Stomach (tissue), 9 donors: ENCODE results near the gene SBF2. TPM values are rescaled to one million over a fixed set of nuclear protein-coding genes. Genes with fewer than 3 reads are reported as not detected.
"Not testable (repeated sequence)": the region's sequence is repeated elsewhere in the genome, so short reads cannot be mapped to it uniquely, and the experiment has no call there.

Source experiments
- DNase-seq, 2 donors: peaks; one replicate each; pipeline versions ENCODE4 v3.0.0 to v3.0.0-alpha.2; 2013 to 2019
- H3K27ac ChIP-seq, 5 donors: fragments of 200-600 bp in 4 of 5; sonication (generic) in 4 of 5; one replicate each; pipeline ENCODE4 v1.5.1; 2013 to 2019; ENCODE audit warnings: mild to moderate bottlenecking in 1 of 5, moderate library complexity in 1 of 5
- H3K27me3 ChIP-seq, 3 donors: fragments of 200-600 bp; sonication (generic); one replicate each; pipeline ENCODE4 v1.5.1; 2017 to 2019; ENCODE audit warnings: mixed run types in 1 of 3
- H3K36me3 ChIP-seq, 4 donors: fragments of 200-600 bp; sonication (generic); 1 replicate in 3 of 4; 2 replicates in 1 of 4; pipeline ENCODE4 v1.5.1; 2016 to 2019
- H3K4me1 ChIP-seq, 4 donors: fragments of 200-600 bp; sonication (generic); one replicate each; pipeline ENCODE4 v1.5.1; 2016 to 2019
- H3K4me3 ChIP-seq, 4 donors: fragments of 200-600 bp; sonication (generic) in 3 of 4; one replicate each; pipeline ENCODE4 v1.5.1; 2016 to 2019; ENCODE audit warnings: mild to moderate bottlenecking in 1 of 4
- H3K9me3 ChIP-seq, 4 donors: fragments of 200-600 bp; sonication (generic); one replicate each; pipeline ENCODE4 v1.5.1; 2016 to 2019
- CTCF ChIP-seq, 7 experiments: fragments of 450-650 bp in 4 of 7; fragments of 200-600 bp in 3 of 7; sonication (generic) in 3 of 7; IDR thresholded peaks; one replicate each; pipeline ENCODE4 v1.5.1; 2016 to 2019; ENCODE audit warnings: antibody characterized with exemption in 7 of 7, control low read depth in 2 of 7, mild to moderate bottlenecking in 1 of 7
- EP300 ChIP-seq: sonication (generic); formaldehyde crosslinking; IDR thresholded peaks from one replicate; pipeline ENCODE4 v1.6.1; 2017; ENCODE audit warnings: antibody characterized with exemption
- POLR2A ChIP-seq, 4 donors: fragments of 450-650 bp; IDR thresholded peaks; one replicate each; pipeline ENCODE4 v1.6.1; 2016; ENCODE audit warnings: antibody characterized with exemption in 4 of 4, control low read depth in 2 of 4, mild to moderate bottlenecking in 1 of 4, moderate library complexity in 1 of 4
- POLR2AphosphoS5 ChIP-seq, 3 donors: sonication (generic); formaldehyde crosslinking; IDR thresholded peaks; one replicate each; pipeline ENCODE4 v1.6.1; 2016; ENCODE audit warnings: antibody characterized with exemption in 3 of 3
- WGBS, 5 donors: extraction: QIAGEN DNeasy Blood & Tissue Kit in 3 of 5; methylation state at CpG; one replicate each; pipeline versions ENCODE4 v1.1.5 to v1.1.7; 2013 to 2018; 5-methylcytosine and 5-hydroxymethylcytosine counted together
- intact Hi-C: fragments of 100-400 bp; cut with DNase I; formaldehyde crosslinking; loops from one replicate; pipeline ENCODE4 v1.15.1; 2023; ENCODE audit warnings: low total_unique reads
- polyA plus RNA-seq, 3 donors: library from polyadenylated mRNA; stranded (reverse); fragments of 200-250 nt; gene quantifications; one replicate each; pipeline ENCODE4 v1.2.3, GENCODE V29; 2013
- total RNA-seq, 5 donors: library from RNA; depleted of rRNA; stranded (reverse); fragments of >200 nt; gene quantifications; one replicate each; pipeline versions ENCODE4 v1.1.0 to v1.2.3, GENCODE V29; 2014 to 2016
- donor health status: healthy with polysubstance abuse.
- donor health status: Bipolar disorder and iron deficiency.
- donor health status: healthy.

Gene SBF2
- total and polyA plus RNA-seq, 8 donors: 8.6 to 260 (median 37.2) TPM

GRCh38 chr11:10273738-10274137 is 20.3 kb downstream of the SBF2 start:
- TF ChIP-seq POLR2A (IDR thresholded peaks at IDR 0.05) (no peak), EP300 (no peak), POLR2AphosphoS5 (IDR thresholded peaks at IDR 0.05) (no peak), CTCF (IDR thresholded peaks at IDR 0.05) (no peak)
- DNase-seq: no peak
- Histone ChIP-seq H3K36me3 (no peaks in the 10 kb centered on the region), H3K27ac (peak overlapping the region in 1 of 5 donors; percentile 1), H3K4me3 (no peak overlapping the region), H3K27me3 (no peaks in the 10 kb centered on the region), H3K4me1 (peaks cover 4 to 37% (median 17%) of the 10 kb centered on the region in 4 donors), H3K9me3 (no peaks in the 10 kb centered on the region)
- intact Hi-C loops: no loop called here

- H3K27me3 ChIP-seq: no peaks in the 10 kb centered on the region
- H3K4me3 ChIP-seq: no peak overlapping the region
- WGBS, 5 donors: 91 to 96% (median 95%) methylated on average over 3 to 11 of the region's 11 CpGs
- H3K36me3 ChIP-seq: no peaks in the 10 kb centered on the region
- H3K27ac ChIP-seq: no peak overlapping the region
- H3K4me1 ChIP-seq: peaks cover 4 to 42% (median 18%) of the 10 kb centered on the region in 4 donors
- intact Hi-C loops: no loop called here
- TF ChIP-seq CTCF (IDR thresholded peaks at IDR 0.05): no peak
- no peak for TF ChIP-seq POLR2A (IDR thresholded peaks at IDR 0.05)
- TF ChIP-seq POLR2AphosphoS5 (IDR thresholded peaks at IDR 0.05): no peak
- no peak for TF ChIP-seq EP300
- H3K9me3 ChIP-seq: no peaks in the 10 kb centered on the region
- DNase-seq: no peak
Observed at GRCh38 chr11:10272132-10272531, 21.9 kb downstream of the SBF2 start.

GRCh38 chr11:10268746-10269488 is 25.1 kb downstream of the SBF2 start:
- TF ChIP-seq EP300: no peak

GRCh38 chr11:10267821-10268220 is 26.2 kb downstream of the SBF2 start:
- no peak overlapping the region for H3K27ac ChIP-seq
- no peaks in the 10 kb centered on the region for H3K36me3 ChIP-seq
- WGBS, 5 donors: 78 to 88% (median 82%) methylated on average over 3 of the region's 3 CpGs
- intact Hi-C loops: no loop called here
- no peak for DNase-seq
- H3K4me3 ChIP-seq: no peak overlapping the region
- no peaks in the 10 kb centered on the region for H3K9me3 ChIP-seq
- no peaks in the 10 kb centered on the region for H3K27me3 ChIP-seq
- no peak for TF ChIP-seq POLR2AphosphoS5 (IDR thresholded peaks at IDR 0.05)
- TF ChIP-seq CTCF (IDR thresholded peaks at IDR 0.05): no peak
- no peak for TF ChIP-seq EP300
- TF ChIP-seq POLR2A (IDR thresholded peaks at IDR 0.05): no peak
- peaks cover 0 to 19% (median 5%) of the 10 kb centered on the region in 4 donors for H3K4me1 ChIP-seq

More at GRCh38 chr11:10268746-10269488, 25.1 kb downstream of the SBF2 start:
- Histone ChIP-seq H3K4me1 (peaks cover 2 to 29% (median 11%) of the 10 kb centered on the region in 4 donors), H3K27ac (peak overlapping the region in 1 of 5 donors; percentile 6), H3K36me3 (no peaks in the 10 kb centered on the region), H3K27me3 (no peaks in the 10 kb centered on the region), H3K4me3 (no peak overlapping the region), H3K9me3 (no peaks in the 10 kb centered on the region)
- intact Hi-C loops: no loop called here
- DNase-seq: no peak
- WGBS, 5 donors: 54 to 76% (median 61%) methylated on average over 5 of the region's 5 CpGs

- 95 to 97% (median 96%) methylated on average over 3 of the region's 3 CpGs for WGBS, 5 donors
- Histone ChIP-seq H3K4me3 (no peak overlapping the region), H3K27me3 (no peaks in the 10 kb centered on the region), H3K36me3 (no peaks in the 10 kb centered on the region), H3K9me3 (no peaks in the 10 kb centered on the region), H3K27ac (no peak overlapping the region), H3K4me1 (peaks cover 0 to 19% (median 5%) of the 10 kb centered on the region in 4 donors)
- no peak for DNase-seq
- intact Hi-C loops: no loop called here
- no peak for TF ChIP-seq CTCF (IDR thresholded peaks at IDR 0.05)
- TF ChIP-seq EP300: no peak
- TF ChIP-seq POLR2AphosphoS5 (IDR thresholded peaks at IDR 0.05): no peak
- no peak for TF ChIP-seq POLR2A (IDR thresholded peaks at IDR 0.05)
Observed at GRCh38 chr11:10265936-10266335, 28.1 kb downstream of the SBF2 start.

- H3K27ac ChIP-seq, DNase-seq, H3K9me3 ChIP-seq, H3K4me3 ChIP-seq, H3K36me3 ChIP-seq, intact Hi-C loops, H3K27me3 ChIP-seq: not testable (repeated sequence)
- 90 to 99% (median 97%) methylated on average over 3 of the region's 3 CpGs for WGBS, 5 donors
- peaks cover 0 to 19% (median 5%) of the 10 kb centered on the region in 4 donors for H3K4me1 ChIP-seq
Observed at GRCh38 chr11:10264716-10265115, 29.3 kb downstream of the SBF2 start.
